ENCODE measurements around the gene NLN. TPM values are rescaled to one million over a fixed set of nuclear protein-coding genes. Genes with fewer than 3 reads are reported as not detected.

The NLN gene
- total and polyA plus RNA-seq, 2 of the 13 experiments (the other 11 are each of a cell fraction or from before 2014, with no cell fraction given), result 11.9 to 36.7 TPM

DNA sequence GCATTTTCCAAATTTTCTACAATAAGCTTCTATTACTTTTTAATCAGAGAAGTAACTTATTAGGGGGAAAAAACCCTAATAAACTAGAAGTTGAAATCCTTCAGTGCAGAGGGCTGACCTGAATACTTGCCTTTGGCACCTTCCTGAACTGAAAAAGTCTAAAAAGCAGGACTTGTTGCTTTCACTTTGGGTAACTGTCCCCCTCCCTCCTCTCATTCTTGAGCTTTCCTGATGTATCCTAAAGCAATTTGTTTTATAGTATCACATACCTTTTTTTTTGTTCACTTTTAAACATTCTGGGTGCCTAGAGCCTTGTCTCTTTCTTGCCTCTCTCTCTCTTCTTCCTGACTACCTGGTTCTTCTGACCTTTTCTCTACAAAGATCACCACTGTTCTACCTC lies 140.4 kb downstream of the NLN start (continued):
- TF ChIP-seq ZSCAN29 (CRISPR knock-in tag; conservative IDR thresholded peaks at IDR 0.05), result no peak

DNA sequence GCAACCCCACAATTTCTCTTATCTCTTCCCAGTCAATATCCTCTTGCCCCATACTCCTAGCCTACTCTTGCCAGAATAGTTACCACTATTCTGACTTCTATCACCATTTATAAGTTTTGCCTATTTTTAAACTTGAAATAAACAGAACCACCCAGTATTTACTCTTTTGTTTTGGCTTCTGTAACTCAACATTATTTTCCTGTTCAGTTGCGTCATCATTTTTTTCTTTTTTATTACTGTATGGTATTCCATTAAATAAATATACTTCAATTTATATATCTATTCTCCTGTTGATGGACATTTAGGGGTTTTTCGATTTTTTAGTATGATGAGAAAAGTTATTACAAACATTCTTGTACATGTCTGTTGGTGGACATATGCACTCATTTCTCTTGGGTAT lies 141.7 kb downstream of the NLN start:
- WGBS (ENCODE audit: low lambda C conversion rate), result 49% methylated on average over 2 of the region's 2 CpGs
- H3K9ac ChIP-seq (ENCODE audit: insufficient read depth, low read depth, low read length), result no peak overlapping the region
- H3K79me2 ChIP-seq (ENCODE audit: insufficient read depth, low read length), result no peaks in the 10 kb centered on the region
- no peaks in the 10 kb centered on the region for H4K20me1 ChIP-seq (ENCODE audit: insufficient read depth, low read length)
- no peak for DNase-seq (ENCODE audit: low spot score)
- no peaks in the 10 kb centered on the region for H3K36me3 ChIP-seq (replicated peaks in 1 of 2; ENCODE audit: control insufficient read depth in 1 of 2, insufficient read depth in 2 of 2, low read length in 2 of 2)
- H3K27ac ChIP-seq (ENCODE audit: extremely low read length, insufficient read depth, low read length), result no peak overlapping the region
- TF ChIP-seq, protein P1, sequence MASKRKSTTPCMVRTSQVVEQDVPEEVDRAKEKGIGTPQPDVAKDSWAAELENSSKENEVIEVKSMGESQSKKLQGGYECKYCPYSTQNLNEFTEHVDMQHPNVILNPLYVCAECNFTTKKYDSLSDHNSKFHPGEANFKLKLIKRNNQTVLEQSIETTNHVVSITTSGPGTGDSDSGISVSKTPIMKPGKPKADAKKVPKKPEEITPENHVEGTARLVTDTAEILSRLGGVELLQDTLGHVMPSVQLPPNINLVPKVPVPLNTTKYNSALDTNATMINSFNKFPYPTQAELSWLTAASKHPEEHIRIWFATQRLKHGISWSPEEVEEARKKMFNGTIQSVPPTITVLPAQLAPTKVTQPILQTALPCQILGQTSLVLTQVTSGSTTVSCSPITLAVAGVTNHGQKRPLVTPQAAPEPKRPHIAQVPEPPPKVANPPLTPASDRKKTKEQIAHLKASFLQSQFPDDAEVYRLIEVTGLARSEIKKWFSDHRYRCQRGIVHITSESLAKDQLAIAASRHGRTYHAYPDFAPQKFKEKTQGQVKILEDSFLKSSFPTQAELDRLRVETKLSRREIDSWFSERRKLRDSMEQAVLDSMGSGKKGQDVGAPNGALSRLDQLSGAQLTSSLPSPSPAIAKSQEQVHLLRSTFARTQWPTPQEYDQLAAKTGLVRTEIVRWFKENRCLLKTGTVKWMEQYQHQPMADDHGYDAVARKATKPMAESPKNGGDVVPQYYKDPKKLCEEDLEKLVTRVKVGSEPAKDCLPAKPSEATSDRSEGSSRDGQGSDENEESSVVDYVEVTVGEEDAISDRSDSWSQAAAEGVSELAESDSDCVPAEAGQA (IDR thresholded peaks at IDR 0.05; ENCODE audit: low read depth), result no peak
- TF ChIP-seq, protein P1 (CRISPR knock-in tag; IDR thresholded peaks at IDR 0.05; ENCODE audit: borderline replicate concordance), result no peak
- TF ChIP-seq ARHGAP35 (CRISPR knock-in tag; IDR thresholded peaks at IDR 0.05; ENCODE audit: borderline replicate concordance) (no peak), POLR2A (IDR thresholded peaks at IDR 0.05; ENCODE audit: insufficient read depth in 1 of 2, low read depth in 2 of 2, low read length in 2 of 2) (no peak), GTF2F1 (IDR thresholded peaks at IDR 0.05; ENCODE audit: low read length) (no peak), ZIK1 (CRISPR knock-in tag; IDR thresholded peaks at IDR 0.05; ENCODE audit: borderline replicate concordance, low read depth) (no peak), ZNF337 (CRISPR knock-in tag; IDR thresholded peaks at IDR 0.05; ENCODE audit: borderline replicate concordance, low read depth) (no peak), MAFK (conservative IDR thresholded peaks at IDR 0.05 in 1 of 2, IDR thresholded peaks at IDR 0.05 in 1 of 2; ENCODE audit: low read length in 2 of 2) (no peak), KLF6 (CRISPR knock-in tag; IDR thresholded peaks at IDR 0.05) (no peak), ZNF180 (CRISPR knock-in tag; IDR thresholded peaks at IDR 0.05; ENCODE audit: borderline replicate concordance, low read depth) (no peak), ETV5 (CRISPR knock-in tag; IDR thresholded peaks at IDR 0.05; ENCODE audit: borderline replicate concordance) (no peak)
- TF ChIP-seq, protein P2, sequence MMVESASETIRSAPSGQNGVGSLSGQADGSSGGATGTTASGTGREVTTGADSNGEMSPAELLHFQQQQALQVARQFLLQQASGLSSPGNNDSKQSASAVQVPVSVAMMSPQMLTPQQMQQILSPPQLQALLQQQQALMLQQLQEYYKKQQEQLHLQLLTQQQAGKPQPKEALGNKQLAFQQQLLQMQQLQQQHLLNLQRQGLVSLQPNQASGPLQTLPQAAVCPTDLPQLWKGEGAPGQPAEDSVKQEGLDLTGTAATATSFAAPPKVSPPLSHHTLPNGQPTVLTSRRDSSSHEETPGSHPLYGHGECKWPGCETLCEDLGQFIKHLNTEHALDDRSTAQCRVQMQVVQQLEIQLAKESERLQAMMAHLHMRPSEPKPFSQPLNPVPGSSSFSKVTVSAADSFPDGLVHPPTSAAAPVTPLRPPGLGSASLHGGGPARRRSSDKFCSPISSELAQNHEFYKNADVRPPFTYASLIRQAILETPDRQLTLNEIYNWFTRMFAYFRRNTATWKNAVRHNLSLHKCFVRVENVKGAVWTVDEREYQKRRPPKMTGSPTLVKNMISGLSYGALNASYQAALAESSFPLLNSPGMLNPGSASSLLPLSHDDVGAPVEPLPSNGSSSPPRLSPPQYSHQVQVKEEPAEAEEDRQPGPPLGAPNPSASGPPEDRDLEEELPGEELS (CRISPR knock-in tag; IDR thresholded peaks at IDR 0.05), result no peak
- no TSS peak for BruUV-seq (replicated peaks)
- H3K9me3 ChIP-seq (ENCODE audit: low read length), result no peaks in the 10 kb centered on the region
- H3K4me3 ChIP-seq (replicated peaks in 1 of 3; ENCODE audit: insufficient read depth in 1 of 3, low read depth in 2 of 3, low read length in 3 of 3), result no peak overlapping the region
- FAIRE-seq, result no peak
- intact Hi-C loops (cut with micrococcal nuclease; ENCODE audit: unreplicated experiment), result loop anchor here (5.0 kb wide), 1 partner anchor 49 kb away; no protein-coding TSS in a partner anchor
- in situ Hi-C loops (cut with HindIII; ENCODE audit: extremely low pct_ligation_motif_present, low pct_unique_long_range_greater_than_20kb), result no loop called here
- H2AFZ ChIP-seq (ENCODE audit: low read length), result no peak overlapping the region
- ChIA-PET POLR2A (no interaction called here), CTCF (ENCODE audit: low intra/inter-chr PET ratio, low total read pairs) (no interaction called here)
- H3K27me3 ChIP-seq (ENCODE audit: control insufficient read depth in 1 of 2, insufficient read depth in 2 of 2, low read length in 2 of 2), result no peaks in the 10 kb centered on the region; a peak in 2 of 5 replicates
- H3K4me1 ChIP-seq (ENCODE audit: insufficient read depth, low read length), result peaks cover 17% of the 10 kb centered on the region
- ATAC-seq, result no peak
- H3K4me2 ChIP-seq (ENCODE audit: low read depth, low read length), result no peak overlapping the region

Measured in HepG2 (cell line).